D721Med (cell line): Measurements from ENCODE around the gene WDFY1.

Source experiments
- DNase-seq: peaks from one replicate; pipeline ENCODE4 v3.0.0; 2011; ENCODE audit warnings: low spot score; ENCODE audit not compliant: insufficient read length
- FAIRE-seq: peaks from 2 replicates; lab custom pipeline; 2011; peaks lifted over from hg19 to GRCh38; lab: Jason Lieb, UNC
- CTCF ChIP-seq: IDR thresholded peaks from 2 replicates; pipeline ENCODE4 v1.5.1; 2012; ENCODE audit warnings: mild to moderate bottlenecking, control low read depth; ENCODE audit not compliant: insufficient read depth; ENCODE audit errors: missing control alignments

Gene WDFY1

GRCh38 chr2:223957092-223957851 lies 12.1 kb upstream of the WDFY1 start, which contains the start of gene MRPL44:
Gene MRPL44 (plus strand): TSS chr2:223957463. CDS start chr2:223957473, 10 bp downstream.
- DNase-seq: peak; percentile 53
- no peak for FAIRE-seq
- TF ChIP-seq CTCF: no peak

DNA sequence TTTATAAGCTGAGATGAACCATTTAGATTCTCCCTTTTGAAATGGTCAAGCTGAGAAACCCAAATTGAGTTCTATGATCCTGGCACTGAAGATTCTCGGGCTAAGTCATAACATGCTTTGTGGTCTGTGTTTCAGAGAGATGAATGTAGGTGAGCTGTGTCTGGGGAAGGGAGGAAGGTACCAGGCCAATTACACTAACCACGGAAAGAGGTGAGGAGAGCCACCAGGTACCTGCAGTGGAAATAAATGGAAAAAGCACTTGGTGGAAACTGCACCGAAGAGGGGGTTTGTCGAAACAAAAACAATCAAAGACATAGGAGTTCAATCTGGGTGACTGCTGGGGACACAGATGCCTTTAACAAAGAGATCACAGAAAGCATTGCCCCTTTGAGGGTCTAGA lies 11.2 kb upstream of the WDFY1 start:
- no peak for DNase-seq
- TF ChIP-seq CTCF: no peak
- no peak for FAIRE-seq

- no peak for TF ChIP-seq CTCF
- no peak for FAIRE-seq
- DNase-seq: no peak
Observed at GRCh38 chr2:223954401-223954800, 9.3 kb upstream of the WDFY1 start.

DNA sequence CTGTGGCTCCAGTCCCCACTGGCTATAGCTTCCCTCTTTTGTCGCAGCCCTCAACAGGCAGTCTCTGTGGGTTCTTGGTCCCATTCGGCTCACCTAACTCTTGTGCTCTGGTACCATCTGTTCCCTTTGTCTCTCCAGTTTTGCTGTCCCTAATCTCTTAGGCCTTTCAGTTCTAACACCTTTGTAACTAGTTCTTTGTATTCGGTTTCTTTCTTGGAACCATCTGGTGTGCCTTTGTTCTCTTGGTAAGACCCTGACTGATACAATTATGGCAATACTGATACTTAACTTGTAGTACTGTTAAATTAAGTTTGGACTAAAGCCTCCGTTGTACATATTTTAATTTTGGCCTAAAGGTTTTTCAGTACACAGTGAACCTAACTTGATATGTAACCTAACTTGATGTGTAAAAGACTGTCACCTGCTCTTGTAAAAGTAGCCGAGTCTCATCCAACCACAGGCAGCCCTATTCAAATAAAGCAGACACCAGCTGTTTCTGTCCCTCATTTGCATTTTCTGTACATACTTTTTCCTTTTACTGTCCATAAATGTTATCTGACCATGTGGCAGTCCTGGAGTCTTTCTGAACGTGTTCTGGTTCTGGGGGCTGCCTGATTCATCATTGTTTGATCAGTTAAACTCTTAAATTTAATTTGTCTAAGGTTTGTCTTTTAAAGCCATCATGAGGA lies 7.3 kb upstream of the WDFY1 start:
- no peak for TF ChIP-seq CTCF
- DNase-seq (no peak), FAIRE-seq (no peak)

GRCh38 chr2:223950448-223951347 lies 5.6 kb upstream of the WDFY1 start:
- no peak for TF ChIP-seq CTCF
- no peak for FAIRE-seq
- DNase-seq: no peak

GRCh38 chr2:223949241-223949840 lies 4.2 kb upstream of the WDFY1 start:
- no peak for TF ChIP-seq CTCF
- DNase-seq (no peak), FAIRE-seq (no peak)
